B cell (primary cell): Measurements from ENCODE around the gene CLCC1. TPM values are rescaled to one million over a fixed set of nuclear protein-coding genes. Genes with fewer than 3 reads are reported as not detected.

ENCODE experiments used
- ATAC-seq: fragments of 200-7000 bp; cut with Tn5 transposase; one replicate; pipeline ENCODE4 v1.10.0; 2021; ENCODE audit warnings: low read depth, mild to moderate bottlenecking, moderate number of reproducible peaks, moderate library complexity
- CTCF ChIA-PET: fragments of 350-600 bp; sonication (Branson Sonifier 250); formaldehyde crosslinking; loops from one replicate; lab custom pipeline; 2021; ENCODE audit warnings: antibody characterized with exemption, inconsistent platforms; lab: Charles Lee
- POLR2A ChIA-PET: fragments of 350-600 bp; sonication (Branson Sonifier 250); formaldehyde crosslinking; loops from one replicate; lab custom pipeline; 2021; ENCODE audit warnings: antibody characterized with exemption; lab: Charles Lee
- DNase-seq: peaks from one replicate; pipeline ENCODE4 v3.0.0; 2013
- H2AFZ ChIP-seq: 2 replicates; pipeline ENCODE4 v1.6.1; 2012; ENCODE audit warnings: mild to moderate bottlenecking, low read depth, low read length; ENCODE audit not compliant: insufficient read depth, poor library complexity, severe bottlenecking
- H3K27ac ChIP-seq, 2 donors: 1 replicate in 1 of 2; 2 replicates in 1 of 2; pipeline ENCODE4 v1.5.1; 2012 to 2013; ENCODE audit warnings: low read length in 2 of 2, mild to moderate bottlenecking in 2 of 2, moderate library complexity in 1 of 2
- H3K27me3 ChIP-seq, 4 experiments: fragments of 200-600 bp in 1 of 4; sonication (generic) in 1 of 4; replicated peaks in 1 of 4; 1 replicate in 2 of 4; 2 replicates in 2 of 4; pipeline versions ENCODE4 v1.6.1 to v1.7.0; 2013 to 2016; ENCODE audit warnings: low read length in 3 of 4, mild to moderate bottlenecking in 2 of 4, mixed read lengths in 1 of 4, moderate library complexity in 1 of 4; ENCODE audit not compliant: insufficient read depth in 4 of 4, control insufficient read depth in 3 of 4; ENCODE audit errors: control extremely low read depth in 1 of 4
- H3K36me3 ChIP-seq, 2 experiments: replicated peaks in 1 of 2; 1 replicate in 1 of 2; 2 replicates in 1 of 2; pipeline versions ENCODE4 v1.6.1 to v1.7.1; 2013; ENCODE audit warnings: low read length in 1 of 2; ENCODE audit not compliant: insufficient read depth in 2 of 2, control insufficient read depth in 1 of 2; ENCODE audit errors: control extremely low read depth in 1 of 2, extremely low read depth in 1 of 2
- H3K4me1 ChIP-seq, 2 donors: fragments of 200-600 bp in 1 of 2; sonication (generic) in 1 of 2; 1 replicate in 1 of 2; 2 replicates in 1 of 2; pipeline versions ENCODE4 v1.5.1 to v1.6.1; 2013 to 2017; ENCODE audit warnings: low read length in 2 of 2; ENCODE audit not compliant: control insufficient read depth in 2 of 2, insufficient read depth in 2 of 2
- H3K4me2 ChIP-seq: replicated peaks from 2 replicates; pipeline ENCODE3; 2012; ENCODE audit warnings: mild to moderate bottlenecking, low read depth, low read length; ENCODE audit not compliant: poor library complexity, severe bottlenecking
- H3K4me3 ChIP-seq, 5 experiments: fragments of 200-600 bp in 1 of 5; sonication (generic) in 1 of 5; 1 replicate in 3 of 5; 2 replicates in 2 of 5; pipeline versions ENCODE4 v1.5.1 to v1.7.0; 2011 to 2016; ENCODE audit warnings: low read length in 4 of 5, mild to moderate bottlenecking in 4 of 5, low read depth in 2 of 5, control low read depth in 1 of 5, moderate library complexity in 1 of 5; ENCODE audit not compliant: insufficient read depth in 1 of 5; ENCODE audit errors: control extremely low read depth in 1 of 5, extremely low read depth in 1 of 5
- H3K79me2 ChIP-seq: fragments of 200-600 bp; sonication (generic); one replicate; pipeline ENCODE4 v1.6.0; 2016; ENCODE audit warnings: low read length; ENCODE audit not compliant: control insufficient read depth, insufficient read depth
- H3K9ac ChIP-seq: fragments of 200-600 bp; sonication (generic); 2 replicates; pipeline ENCODE4 v1.6.1; 2017; ENCODE audit warnings: mild to moderate bottlenecking, low read length, moderate library complexity
- H3K9me3 ChIP-seq, 3 donors: one replicate each; pipeline versions ENCODE4 v1.6.1 to v1.7.1; 2013; ENCODE audit warnings: low read length in 2 of 3; ENCODE audit not compliant: control insufficient read depth in 2 of 3, insufficient read depth in 1 of 3; ENCODE audit errors: control extremely low read depth in 1 of 3
- H4K20me1 ChIP-seq: 2 replicates; pipeline ENCODE4 v1.6.0; 2012; ENCODE audit warnings: mild to moderate bottlenecking, low read length; ENCODE audit not compliant: insufficient read depth, control insufficient read depth, poor library complexity, severe bottlenecking
- H3K27ac Mint-ChIP-seq: one replicate; pipeline ENCODE4 v1.8.0; 2021; ENCODE audit warnings: mixed read lengths
- H3K27me3 Mint-ChIP-seq: one replicate; pipeline ENCODE4 v1.8.0; 2021; ENCODE audit warnings: mixed read lengths
- H3K4me1 Mint-ChIP-seq: one replicate; pipeline ENCODE4 v1.8.0; 2021; ENCODE audit warnings: mixed read lengths
- H3K4me3 Mint-ChIP-seq: one replicate; pipeline ENCODE4 v1.8.0; 2021; ENCODE audit warnings: mixed read lengths
- H3K9me3 Mint-ChIP-seq: one replicate; pipeline ENCODE4 v1.8.0; 2022; ENCODE audit warnings: mixed read lengths; ENCODE audit not compliant: insufficient read depth
- CTCF ChIP-seq: fragments of 200-600 bp; IDR thresholded peaks from one replicate; pipeline ENCODE4 v1.8.0; 2022; ENCODE audit warnings: antibody characterized with exemption, mild to moderate bottlenecking
- EZH2 ChIP-seq: IDR thresholded peaks from 2 replicates; pipeline ENCODE4 v1.6.1; 2012; ENCODE audit warnings: borderline replicate concordance, low read depth, mild to moderate bottlenecking, moderate library complexity, low read length; ENCODE audit not compliant: insufficient read depth, poor library complexity, severe bottlenecking
- WGBS: methylation state at CpG from one replicate; pipeline ENCODE4 v1.1.5; 2013; ENCODE audit warnings: missing lambda C conversion rate; ENCODE audit not compliant: insufficient coverage; 5-methylcytosine and 5-hydroxymethylcytosine counted together
- intact Hi-C: fragments of 100-400 bp; cut with micrococcal nuclease; formaldehyde crosslinking; loops from one replicate; pipeline ENCODE4 v1.10.0; 2022
- polyA plus RNA-seq: library from polyadenylated mRNA; depleted of rRNA; stranded (reverse); fragments of >200 nt; gene quantifications from 2 replicates; pipeline ENCODE4 v1.2.3, GENCODE V29; 2012
- total RNA-seq, 2 donors: library from RNA; stranded (reverse); fragments of 120-200 nt in 1 of 2; gene quantifications; 1 replicate in 1 of 2; 2 replicates in 1 of 2; pipeline versions ENCODE4 v1.2.3 to v1.2.4, GENCODE V29; 2013 to 2022

Gene CLCC1
- total and polyA plus RNA-seq, 2 donors (not counting 1 experiment from before 2014, with no cell fraction given): 6.5 to 26.9 TPM

DNA sequence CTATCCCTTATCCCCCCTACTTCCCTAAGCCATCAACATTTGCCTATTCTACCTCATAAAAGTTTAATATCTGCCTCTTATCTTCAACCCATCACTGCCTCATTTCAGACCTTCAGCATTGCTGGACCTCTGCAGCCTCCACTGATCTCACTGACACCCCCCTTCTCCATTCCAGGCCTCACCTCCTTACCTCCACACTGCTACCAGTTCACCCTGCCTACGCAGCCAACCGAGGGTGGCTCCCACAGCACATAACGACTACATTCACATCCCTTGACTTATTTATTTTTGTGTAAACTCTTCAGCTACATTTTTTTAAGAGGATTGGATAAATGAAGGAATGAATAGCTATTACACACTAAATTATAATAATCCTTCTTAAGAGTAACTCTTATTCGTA is 14.2 kb downstream of the CLCC1 start:
- POLR2A ChIA-PET: no interaction called here
- TF ChIP-seq CTCF (no peak), EZH2 (no peak)
- H3K4me3 Mint-ChIP-seq: no peak overlapping the region

GRCh38 chr1:108947871-108948525 is 15.3 kb downstream of the CLCC1 start:
- Mint-ChIP-seq H3K27me3 (no peaks in the 10 kb centered on the region), H3K4me1 (peaks cover 12% of the 10 kb centered on the region), H3K27ac (peak overlapping the region; percentile 69), H3K4me3 (no peak overlapping the region), H3K9me3 (no peaks in the 10 kb centered on the region)
- Histone ChIP-seq H3K36me3 (peaks cover 3 to 22% of the 10 kb centered on the region in 2 experiments), H4K20me1 (peaks cover 14% of the 10 kb centered on the region), H3K4me3 (no peak overlapping the region), H3K4me1 (no peaks in the 10 kb centered on the region), H2AFZ (no peak overlapping the region), H3K27ac (peak overlapping the region in 1 of 2 donors; percentile 24), H3K4me2 (peak overlapping the region; percentile 13), H3K27me3 (no peaks in the 10 kb centered on the region), H3K9ac (no peak overlapping the region), H3K79me2 (peaks cover 24% of the 10 kb centered on the region), H3K9me3 (no peaks in the 10 kb centered on the region)
- ATAC-seq (no peak), DNase-seq (no peak)
- TF ChIP-seq EZH2 (no peak), CTCF (no peak)
- POLR2A ChIA-PET: no interaction called here
- 34% methylated on average over 3 of the region's 6 CpGs for WGBS
- intact Hi-C loops: no loop called here
- CTCF ChIA-PET: interaction anchor here (1.7 kb wide), 1 partner anchor 14 kb away, joined by 6 read pairs; no protein-coding TSS in a partner anchor

More for the DNA sequence above, 14.2 kb downstream of the CLCC1 start:
- no peak overlapping the region for H3K4me3 ChIP-seq
- no peaks in the 10 kb centered on the region for H3K9me3 Mint-ChIP-seq
- H3K27ac Mint-ChIP-seq: no peak overlapping the region
- CTCF ChIA-PET: interaction anchor here (1.7 kb wide), 1 partner anchor 13 kb away, joined by 6 read pairs; no protein-coding TSS in a partner anchor
- intact Hi-C loops: no loop called here
- H3K27me3 Mint-ChIP-seq: no peaks in the 10 kb centered on the region
- no peak overlapping the region for H3K9ac ChIP-seq
- peaks cover 3 to 19% of the 10 kb centered on the region in 2 experiments for H3K36me3 ChIP-seq
- no peaks in the 10 kb centered on the region for H3K27me3 ChIP-seq
- no peaks in the 10 kb centered on the region for H3K9me3 ChIP-seq
- DNase-seq (no peak), ATAC-seq (no peak)
- H3K4me1 Mint-ChIP-seq: peaks cover 12% of the 10 kb centered on the region
- H3K4me1 ChIP-seq: no peaks in the 10 kb centered on the region
- H3K27ac ChIP-seq: no peak overlapping the region
- WGBS: 100% methylated on average over 2 of the region's 4 CpGs
- H2AFZ ChIP-seq: no peak overlapping the region
- no peak overlapping the region for H3K4me2 ChIP-seq
- peaks cover 21% of the 10 kb centered on the region for H4K20me1 ChIP-seq
- H3K79me2 ChIP-seq: peaks cover 35% of the 10 kb centered on the region
